ENCODE data around the gene KBTBD8. TPM values are rescaled to one million over a fixed set of nuclear protein-coding genes. Genes with fewer than 3 reads are reported as not detected.

The KBTBD8 gene
- total and polyA plus RNA-seq, 9 of the 15 experiments (the other 6 are each of a cell fraction or from before 2014, with no cell fraction given) = 2.7 to 9.1 (median 5.6) TPM

DNA sequence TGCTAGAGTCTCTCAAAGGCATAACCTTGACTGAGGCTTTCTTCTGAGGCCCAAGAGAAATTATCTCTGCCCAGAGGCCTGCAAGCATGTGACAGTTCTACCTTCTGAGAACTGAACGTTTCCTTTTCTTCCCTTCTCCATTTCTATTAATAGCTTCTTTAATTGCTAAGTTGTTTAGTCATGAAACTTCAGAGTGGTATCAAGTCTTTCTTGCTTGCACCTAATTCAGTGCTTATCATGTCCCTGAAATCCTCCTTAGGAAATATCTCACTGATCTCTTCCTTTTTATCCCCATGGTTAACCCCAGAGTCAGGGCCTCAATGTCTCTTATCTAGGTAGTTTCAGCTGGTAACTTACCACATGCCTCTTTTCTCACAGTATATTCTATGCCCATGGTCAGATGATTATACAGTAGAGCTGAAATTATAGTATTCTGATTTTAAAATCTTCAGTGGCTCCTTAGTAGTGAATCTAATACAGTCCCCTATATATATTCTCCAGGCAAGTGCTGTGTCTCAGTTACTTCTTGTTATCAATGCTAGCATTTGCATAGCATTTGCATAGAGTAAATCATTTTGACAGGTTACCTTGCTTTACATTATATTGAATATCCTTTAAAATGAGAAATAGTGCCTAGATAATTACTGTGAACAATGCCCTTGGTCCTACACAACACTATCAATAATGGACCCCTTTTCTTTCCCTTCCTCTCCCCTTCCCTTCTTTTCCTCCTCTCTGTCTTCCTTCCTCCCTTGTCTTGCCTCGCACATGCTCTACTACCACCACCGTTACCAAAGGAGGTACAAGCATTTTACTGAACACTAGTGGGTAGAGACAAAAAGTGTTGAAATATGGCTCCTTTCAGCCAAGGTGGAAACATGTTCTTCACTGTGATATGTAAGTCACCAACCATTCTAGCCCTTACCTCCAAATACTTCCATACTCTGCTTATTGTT, 33.0 kb downstream of the KBTBD8 start (continued):
- TF ChIP-seq CHD7 (IDR thresholded peaks at IDR 0.05; ENCODE audit: low read depth, low read length) = no peak
- TF ChIP-seq ZC3H8 (IDR thresholded peaks at IDR 0.05) = no peak
- TF ChIP-seq, protein P1, sequence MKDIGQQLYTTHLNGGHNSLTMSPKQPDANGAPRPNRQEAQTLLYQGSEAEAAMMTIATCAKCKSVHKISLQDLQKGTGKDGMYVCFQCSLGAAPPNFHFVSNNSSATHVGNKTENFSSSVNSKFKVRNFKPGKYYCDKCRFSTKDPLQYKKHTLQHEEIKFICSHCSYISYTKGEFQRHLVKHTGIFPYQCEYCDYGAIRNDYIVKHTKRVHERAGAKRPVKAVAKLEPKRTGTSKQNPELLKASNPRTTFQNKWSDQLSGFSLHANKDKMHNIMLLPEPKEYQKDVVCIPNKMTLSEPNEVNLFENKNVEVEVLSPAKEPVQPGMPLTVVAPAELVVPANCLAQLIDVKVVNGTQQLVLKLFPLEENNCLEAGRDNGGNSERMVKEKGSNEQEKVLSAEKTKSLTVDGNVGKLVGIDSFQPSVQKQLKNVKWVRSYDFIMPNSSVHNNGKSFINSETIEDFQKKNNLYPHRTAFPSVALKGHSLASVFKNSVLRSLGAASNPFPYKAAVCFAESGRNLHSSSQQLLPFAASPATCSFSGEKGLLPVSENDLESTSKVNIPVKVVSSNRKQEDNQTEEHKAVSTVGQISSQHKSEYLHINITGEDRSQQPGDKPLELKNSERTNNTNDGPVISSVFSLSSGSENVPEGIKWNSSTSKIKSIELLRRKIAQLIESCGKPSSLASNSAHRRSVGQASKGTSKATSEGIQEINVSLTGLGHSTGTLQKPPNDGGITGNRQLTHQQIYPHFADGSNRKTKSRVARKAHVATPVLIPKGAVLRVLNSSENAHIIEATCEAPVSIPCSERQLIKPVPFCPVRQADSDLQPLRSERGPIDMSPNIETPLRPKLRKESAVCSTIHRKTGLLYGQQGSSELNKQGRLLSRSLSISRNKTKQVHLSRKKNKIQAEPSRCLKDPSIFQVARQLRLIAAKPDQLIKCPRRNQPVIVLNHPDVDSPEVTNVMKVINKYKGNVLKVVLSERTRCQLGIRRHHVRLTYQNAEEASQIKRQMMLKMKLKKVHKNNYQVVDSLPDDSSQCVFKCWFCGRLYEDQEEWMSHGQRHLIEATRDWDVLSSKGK (CRISPR knock-in tag; IDR thresholded peaks at IDR 0.05) = no peak
- TF ChIP-seq CHD2 (IDR thresholded peaks at IDR 0.05; ENCODE audit: low read depth, low read length) = no peak
